Islet of Langerhans (tissue), 1 donor: Measurements from ENCODE around the gene LMBR1L.
A peak's percentile ranks its signal among the peaks of the same experiment; 100 is the strongest.
"Not testable (repeated sequence)": the region's sequence is repeated elsewhere in the genome, so short reads cannot be mapped to it uniquely, and the experiment has no call there.

Source experiments
- FAIRE-seq: peaks from one replicate; lab custom pipeline; 2011; peaks lifted over from hg19 to GRCh38; lab: Jason Lieb, UNC

LMBR1L gene, protein sequence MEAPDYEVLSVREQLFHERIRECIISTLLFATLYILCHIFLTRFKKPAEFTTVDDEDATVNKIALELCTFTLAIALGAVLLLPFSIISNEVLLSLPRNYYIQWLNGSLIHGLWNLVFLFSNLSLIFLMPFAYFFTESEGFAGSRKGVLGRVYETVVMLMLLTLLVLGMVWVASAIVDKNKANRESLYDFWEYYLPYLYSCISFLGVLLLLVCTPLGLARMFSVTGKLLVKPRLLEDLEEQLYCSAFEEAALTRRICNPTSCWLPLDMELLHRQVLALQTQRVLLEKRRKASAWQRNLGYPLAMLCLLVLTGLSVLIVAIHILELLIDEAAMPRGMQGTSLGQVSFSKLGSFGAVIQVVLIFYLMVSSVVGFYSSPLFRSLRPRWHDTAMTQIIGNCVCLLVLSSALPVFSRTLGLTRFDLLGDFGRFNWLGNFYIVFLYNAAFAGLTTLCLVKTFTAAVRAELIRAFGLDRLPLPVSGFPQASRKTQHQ

GRCh38 chr12:49110464-49111155, at the start of gene LMBR1L:
Gene LMBR1L, minus strand, starts transcription at chr12:49110847. Its CDS starts 292 bp downstream, at chr12:49110555.
- FAIRE-seq, result peak; percentile 95

GRCh38 chr12:49160399-49160798, 49.8 kb upstream of the LMBR1L start:
- FAIRE-seq, result no peak

DNA sequence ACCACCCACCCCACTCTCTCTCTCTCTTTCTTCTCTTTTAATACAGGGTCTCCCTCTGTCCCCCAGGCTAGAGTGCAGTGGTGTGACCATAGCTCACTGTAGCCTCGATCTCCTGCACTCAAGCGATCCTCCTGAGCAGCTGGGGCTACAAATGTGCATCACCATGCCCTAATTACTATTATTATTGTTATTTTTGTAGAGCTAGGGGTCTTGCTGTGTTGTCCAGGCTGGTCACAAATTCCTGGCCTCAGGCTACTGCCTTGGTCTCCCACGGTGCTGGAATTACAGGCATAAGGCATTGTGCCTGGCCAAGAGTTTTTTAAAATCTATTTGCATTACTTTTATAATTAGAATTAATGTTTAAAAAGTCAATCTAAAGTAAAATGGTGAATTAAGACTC, 43.6 kb upstream of the LMBR1L start:
- FAIRE-seq, result no peak

- no peak for FAIRE-seq
Measured at GRCh38 chr12:49147384-49147783, 36.7 kb upstream of the LMBR1L start.

DNA sequence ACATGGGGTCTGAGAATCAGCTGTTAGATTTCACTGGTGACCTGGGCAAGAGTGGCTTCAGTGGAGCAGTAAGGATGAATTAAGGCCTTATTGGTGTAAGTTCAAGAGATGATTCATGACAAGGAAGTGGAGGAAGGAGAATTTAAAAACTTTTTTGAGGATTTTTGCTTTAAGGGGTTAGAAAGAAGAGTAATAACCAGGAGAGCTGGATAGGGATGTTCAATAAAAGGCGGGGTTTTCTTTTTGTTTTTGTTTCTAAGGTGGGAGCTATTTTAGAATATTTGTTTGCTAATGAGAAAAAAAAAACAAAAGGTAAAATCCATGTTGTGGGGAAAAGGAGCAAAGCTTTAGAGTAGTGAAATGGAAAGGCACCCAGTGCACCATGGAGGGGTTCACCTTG, 35.8 kb upstream of the LMBR1L start:
- FAIRE-seq, result no peak

DNA sequence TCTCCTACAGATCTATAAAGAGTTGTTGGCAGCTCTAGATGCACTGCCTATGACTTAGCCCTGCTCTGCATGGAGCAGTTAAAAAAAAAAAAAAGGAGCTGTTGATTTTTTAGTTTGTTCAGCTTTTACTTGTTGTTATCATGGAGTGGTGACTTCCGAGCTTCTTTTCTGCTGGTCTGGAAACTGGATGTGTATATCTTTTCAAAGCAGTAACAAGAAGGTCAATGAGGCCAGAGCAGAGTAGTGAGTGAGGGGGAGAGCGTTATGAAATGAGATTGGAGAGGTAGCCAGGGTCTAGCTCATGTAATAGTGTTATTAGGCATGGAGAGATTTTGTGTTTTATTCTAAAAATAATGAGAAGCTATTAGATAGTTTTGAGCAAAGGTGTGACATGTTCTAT, 33.7 kb upstream of the LMBR1L start:
- FAIRE-seq, result no peak

DNA sequence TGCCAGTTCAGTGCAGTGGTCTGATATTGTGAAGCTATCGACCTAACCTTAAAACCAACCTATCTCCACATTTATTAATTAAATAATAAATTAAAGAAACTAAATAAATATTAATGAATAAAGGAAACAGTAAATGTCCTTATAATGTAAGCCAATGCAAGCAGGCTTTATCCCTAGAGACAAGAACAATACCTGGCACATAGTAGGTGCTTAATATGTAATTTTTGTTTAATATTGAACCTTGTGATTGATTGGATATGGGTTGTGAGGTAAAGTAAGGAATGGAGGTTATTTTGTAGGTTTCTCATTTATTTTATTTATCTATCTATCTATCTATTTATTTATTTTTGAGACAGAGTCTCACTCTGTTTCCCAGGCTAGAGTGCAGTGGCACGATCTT, 28.4 kb upstream of the LMBR1L start:
- FAIRE-seq, result no peak

DNA sequence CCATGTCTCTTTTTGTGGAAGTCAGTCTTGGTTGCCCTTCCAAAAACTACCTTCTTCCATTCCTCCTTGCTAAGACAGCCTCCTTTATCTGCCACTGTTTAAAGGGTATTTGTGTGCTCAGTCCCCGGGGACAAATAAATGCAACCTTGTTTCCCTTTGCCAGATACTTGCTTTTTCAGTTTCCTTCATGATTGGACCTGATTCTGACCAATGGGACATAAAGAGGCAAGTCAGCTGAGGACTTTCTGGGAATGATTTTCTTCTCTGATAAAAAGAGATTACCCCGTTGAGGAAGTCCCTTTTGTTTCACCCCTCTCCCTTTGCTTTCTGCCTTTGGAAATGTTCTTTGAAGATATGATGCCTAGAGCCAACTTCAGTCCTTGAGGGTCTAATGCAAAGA, 27.9 kb upstream of the LMBR1L start:
- no peak for FAIRE-seq

- FAIRE-seq, result no peak
Measured at GRCh38 chr12:49137476-49137875, 26.8 kb upstream of the LMBR1L start.

- FAIRE-seq, result not testable (repeated sequence)
Measured at GRCh38 chr12:49136997-49137396, 26.4 kb upstream of the LMBR1L start.

GRCh38 chr12:49133590-49133989, 22.9 kb upstream of the LMBR1L start:
- no peak for FAIRE-seq

DNA sequence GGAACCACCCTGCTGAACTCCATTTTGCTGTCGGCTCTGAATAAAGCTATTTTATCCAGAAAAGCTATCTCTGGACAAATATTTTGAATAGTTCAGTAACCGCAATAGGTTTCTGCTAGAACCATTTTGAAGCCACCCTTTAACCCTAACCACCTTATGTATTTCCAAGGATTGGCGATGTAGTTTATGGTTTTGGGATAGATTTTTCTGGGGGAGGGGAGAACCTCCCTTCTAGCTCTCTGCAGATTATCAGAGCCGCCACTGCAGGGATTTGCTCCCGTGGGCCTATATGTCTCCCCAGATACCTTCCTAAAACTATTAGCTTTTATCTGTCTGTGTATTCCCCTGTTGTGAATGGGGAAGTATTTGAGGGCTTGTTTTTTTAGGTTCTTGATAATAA, 22.4 kb upstream of the LMBR1L start:
- FAIRE-seq, result no peak

- no peak for FAIRE-seq
Measured at GRCh38 chr12:49131894-49132461, 21.3 kb upstream of the LMBR1L start.

DNA sequence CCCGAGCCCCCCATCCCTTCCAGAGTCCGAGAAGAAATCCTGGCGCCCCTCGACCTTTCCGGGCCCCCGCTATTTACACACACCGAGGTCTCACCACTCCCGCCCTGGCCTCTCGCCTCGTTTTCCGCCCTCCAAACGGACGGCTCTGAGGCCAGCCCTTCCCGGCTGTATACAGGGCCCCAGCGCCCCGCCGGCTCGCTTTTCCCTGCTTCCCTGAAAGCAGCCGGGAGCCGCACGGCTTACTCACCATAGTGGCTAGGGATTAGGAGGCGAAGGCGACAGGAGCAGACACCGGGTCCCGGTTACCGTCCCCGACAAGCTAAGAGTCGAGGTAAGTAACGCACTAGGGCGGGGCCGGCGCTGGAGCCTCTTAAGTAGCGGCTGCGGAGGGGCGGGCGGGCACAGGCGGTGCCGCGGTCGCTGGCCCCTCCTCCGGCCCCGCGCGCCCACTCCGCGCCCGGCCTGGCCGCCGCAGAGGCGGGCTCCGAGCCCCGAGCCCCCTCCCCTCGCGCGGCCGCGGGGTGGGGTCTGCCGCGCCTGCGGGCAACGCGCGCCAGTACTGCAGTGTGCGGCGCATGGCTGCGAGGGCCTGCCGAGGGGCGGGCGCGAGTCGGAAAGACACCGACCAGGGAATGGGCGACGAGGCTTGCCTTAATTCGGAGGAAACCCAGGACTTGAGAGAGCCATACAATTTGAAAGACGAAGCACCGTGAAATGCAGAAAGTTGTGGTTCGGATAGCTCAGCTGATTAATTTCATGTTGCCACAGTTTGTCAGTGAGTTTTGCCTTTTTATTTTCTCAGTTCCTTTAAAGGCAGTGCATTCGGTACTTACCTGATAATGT, 20.6 kb upstream of the LMBR1L start, which contains the start of gene TUBA1B:
Gene TUBA1B (minus strand): TSS at position 345 of the 843 bp plus-strand sequence. CDS start 95 bp downstream, at position 250.
- FAIRE-seq, result no peak

DNA sequence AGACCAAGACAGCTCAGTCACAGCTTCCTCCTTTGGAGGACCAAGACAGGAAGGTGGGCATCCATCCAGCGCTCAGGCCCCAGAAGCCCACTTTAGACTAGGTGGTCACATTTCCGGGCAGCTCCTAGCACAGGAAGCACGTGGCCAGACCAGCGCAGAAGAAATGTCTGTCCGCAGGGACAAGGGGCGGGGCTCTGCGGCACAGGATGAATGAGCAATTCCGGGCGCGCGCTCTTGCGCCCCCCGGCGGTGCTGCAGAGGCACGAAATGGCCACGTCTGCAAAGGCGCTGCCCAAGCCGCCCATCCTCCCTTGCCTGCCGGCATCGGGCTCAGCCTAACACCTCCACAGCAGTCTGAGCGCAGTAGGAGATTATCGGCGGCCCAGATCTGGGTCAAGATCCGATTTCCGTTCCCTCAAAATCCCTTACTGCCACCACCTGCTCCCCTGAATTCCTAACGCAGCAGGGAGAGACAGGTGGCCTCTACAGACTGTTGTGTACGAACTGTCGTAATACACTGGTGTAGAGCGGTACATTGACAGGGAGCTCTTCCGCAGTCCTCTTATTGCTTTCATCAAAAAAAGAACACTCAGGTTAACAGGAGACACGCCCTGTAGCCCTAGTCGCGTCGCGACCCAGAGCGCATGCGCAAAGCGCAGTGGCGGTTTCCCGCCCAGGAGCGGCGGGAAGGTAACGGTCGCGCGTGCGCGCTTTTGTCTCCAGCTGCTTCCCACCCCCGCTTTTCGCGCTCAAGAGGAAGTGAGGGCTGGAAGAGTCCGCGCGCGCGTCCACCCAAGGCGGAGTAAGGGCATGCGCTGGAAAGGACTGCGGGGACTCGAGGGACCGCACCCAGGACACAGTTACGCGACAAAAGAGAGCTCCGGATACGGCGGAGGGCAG, 19.8 kb upstream of the LMBR1L start:
- no peak for FAIRE-seq

DNA sequence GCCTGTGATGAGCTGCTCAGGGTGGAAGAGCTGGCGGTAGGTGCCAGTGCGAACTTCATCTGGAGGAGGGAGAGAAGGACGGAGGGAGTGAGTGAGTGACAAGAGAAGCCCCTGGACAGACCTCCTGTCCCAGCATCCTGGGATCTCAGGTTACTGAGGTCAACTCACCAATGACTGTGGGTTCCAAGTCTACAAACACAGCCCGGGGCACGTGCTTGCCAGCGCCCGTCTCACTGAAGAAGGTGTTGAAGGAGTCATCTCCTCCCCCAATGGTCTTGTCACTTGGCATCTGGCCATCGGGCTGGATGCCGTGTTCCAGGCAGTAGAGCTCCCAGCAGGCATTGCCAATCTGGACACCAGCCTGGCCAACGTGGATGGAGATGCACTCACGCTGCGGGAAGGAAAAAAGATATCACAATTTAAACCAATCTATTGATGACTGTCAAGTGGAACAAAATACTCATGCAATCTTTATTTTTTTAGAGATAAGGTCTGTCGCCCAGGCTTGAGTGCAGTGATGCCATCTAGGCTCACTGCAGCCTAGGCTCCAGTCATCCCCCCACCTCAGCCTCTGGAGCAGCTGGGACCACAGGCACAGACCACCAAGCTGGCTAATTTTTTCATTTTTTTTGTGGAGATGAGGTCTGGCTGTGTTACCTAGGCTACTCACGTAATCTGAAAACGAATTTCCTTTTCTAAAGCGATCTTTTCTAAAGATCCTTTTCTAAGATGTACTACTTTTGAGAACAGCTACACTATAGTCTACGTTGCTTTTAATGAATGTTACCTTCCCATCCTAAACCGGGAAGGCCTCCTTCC, 18.9 kb upstream of the LMBR1L start:
- FAIRE-seq, result no peak

GRCh38 chr12:49127971-49128370, 17.3 kb upstream of the LMBR1L start:
- not testable (repeated sequence) for FAIRE-seq

- no peak for FAIRE-seq
Measured at GRCh38 chr12:49126852-49127763, 16.5 kb upstream of the LMBR1L start.
